NT2/D1 (cell line): ENCODE data around the gene ADAMTS13.

Source experiments
- YY1 ChIP-seq: IDR thresholded peaks from 2 replicates; pipeline ENCODE4 v1.6.1; 2011; ENCODE audit not compliant: insufficient read length, insufficient read depth
- ZNF274 ChIP-seq: IDR thresholded peaks from 2 replicates; pipeline ENCODE4 v1.6.1; 2011; ENCODE audit warnings: mild to moderate bottlenecking, low read depth, low read length

DNA sequence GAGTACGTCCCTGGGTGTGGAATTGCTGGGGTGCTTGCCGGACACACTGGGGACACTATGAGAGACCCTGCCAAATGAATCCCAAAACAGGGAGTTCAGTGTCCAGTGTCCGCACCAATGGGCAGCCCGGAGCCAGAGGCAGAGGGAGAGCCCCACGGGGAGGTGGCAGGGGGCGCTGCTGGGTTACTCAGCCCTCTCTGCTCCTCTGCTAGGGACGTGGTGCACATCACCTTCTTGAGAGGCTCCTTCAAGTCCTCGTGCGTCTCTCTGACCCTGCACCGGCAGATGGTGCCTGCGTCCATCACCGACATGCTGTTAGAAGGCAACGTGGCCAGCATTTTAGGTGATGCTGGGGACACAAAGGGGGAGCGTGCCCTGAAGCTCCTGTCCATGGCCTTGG lies 25.2 kb upstream of the ADAMTS13 start:
- TF ChIP-seq ZNF274, result no peak
- TF ChIP-seq YY1, result no peak
